Transverse colon (tissue), 3 donors: ENCODE data around the gene RHOBTB3.

ENCODE experiments used
- CTCF ChIP-seq, 5 experiments: fragments of 200-600 bp in 3 of 5; fragments of 450-650 bp in 2 of 5; sonication (generic) in 3 of 5; IDR thresholded peaks; 1 replicate in 2 of 5; 2 replicates in 3 of 5; pipeline ENCODE4 v1.5.1; 2016 to 2017; ENCODE audit warnings: antibody characterized with exemption in 5 of 5, inconsistent platforms in 3 of 5, mild to moderate bottlenecking in 2 of 5, moderate library complexity in 1 of 5
- POLR2A ChIP-seq: fragments of 450-650 bp; IDR thresholded peaks from one replicate; pipeline ENCODE4 v1.6.1; 2016; ENCODE audit warnings: antibody characterized with exemption, mild to moderate bottlenecking, moderate library complexity

- no peak for TF ChIP-seq CTCF (IDR thresholded peaks at IDR 0.05)
- TF ChIP-seq POLR2A: no peak
These were observed 99.1 kb downstream of the RHOBTB3 start for GRCh38 chr5:95830226-95830625.
